Putamen (tissue), 1 donor: Measurements from ENCODE around the gene AGGF1.
"Not testable (repeated sequence)": the region's sequence is repeated elsewhere in the genome, so short reads cannot be mapped to it uniquely, and the experiment has no call there.

Source experiments
- DNase-seq: peaks from one replicate; pipeline ENCODE4 v3.0.0-alpha.2; 2016; ENCODE audit warnings: low spot score

Gene AGGF1

GRCh38 chr5:77028631-77029375 is 1.4 kb upstream of the AGGF1 start:
- peak; percentile 61 for DNase-seq

DNA sequence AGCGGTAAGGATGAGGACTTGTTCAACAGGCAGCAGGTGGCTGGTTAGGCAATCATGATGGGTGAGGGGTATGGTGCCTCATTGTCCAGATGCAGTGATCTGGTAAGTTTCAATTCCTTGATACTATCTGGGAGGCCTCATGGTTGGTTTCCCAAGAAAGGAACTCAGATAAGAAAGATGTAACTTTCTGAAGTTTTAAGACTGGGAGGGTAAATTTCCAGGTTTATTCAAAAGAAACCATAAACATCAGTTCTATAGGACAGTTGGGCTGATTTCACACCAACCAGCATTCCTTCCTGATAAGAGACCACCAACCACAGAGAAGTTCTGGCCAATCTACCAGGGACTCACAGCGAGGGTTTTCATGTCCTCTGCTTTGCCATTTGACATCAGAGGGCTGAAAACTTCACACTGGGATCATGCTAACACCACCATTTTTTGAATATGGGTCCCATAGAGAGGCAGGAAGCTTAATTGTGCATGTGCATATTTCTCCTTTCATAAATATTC is 773 bp upstream of the AGGF1 start:
- DNase-seq: peak; percentile 2

GRCh38 chr5:77031891-77032290 is 1.7 kb downstream of the AGGF1 start:
- no peak for DNase-seq

- no peak for DNase-seq
Observed at GRCh38 chr5:77032635-77033034, 2.4 kb downstream of the AGGF1 start.

- DNase-seq: no peak
Observed at GRCh38 chr5:77033338-77033737, 3.1 kb downstream of the AGGF1 start.

GRCh38 chr5:77035950-77036349 is 5.7 kb downstream of the AGGF1 start:
- no peak for DNase-seq

- DNase-seq: no peak
Observed at GRCh38 chr5:77046416-77047073, 16.3 kb downstream of the AGGF1 start.

DNA sequence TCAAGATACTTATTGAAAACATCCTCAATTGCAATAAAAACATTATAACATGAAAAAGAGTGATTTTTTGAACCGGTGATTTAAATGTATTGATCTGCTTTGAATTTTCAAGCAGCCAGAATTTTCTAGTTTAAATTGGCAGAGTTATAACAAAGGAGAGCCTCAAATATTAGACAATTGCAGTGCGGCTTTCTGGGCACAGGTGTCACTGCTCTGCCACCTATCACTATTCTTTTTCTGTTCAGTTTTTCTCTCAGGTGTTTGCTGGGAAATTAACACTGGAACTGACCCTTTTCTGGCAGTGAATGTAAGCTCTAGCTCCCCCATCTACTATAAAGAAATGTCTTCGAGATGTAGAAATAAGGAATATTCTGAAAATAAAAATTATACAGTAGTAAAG is 33.8 kb downstream of the AGGF1 start:
- DNase-seq: no peak

- no peak for DNase-seq
Observed at GRCh38 chr5:77065256-77065655, 35.1 kb downstream of the AGGF1 start.

DNA sequence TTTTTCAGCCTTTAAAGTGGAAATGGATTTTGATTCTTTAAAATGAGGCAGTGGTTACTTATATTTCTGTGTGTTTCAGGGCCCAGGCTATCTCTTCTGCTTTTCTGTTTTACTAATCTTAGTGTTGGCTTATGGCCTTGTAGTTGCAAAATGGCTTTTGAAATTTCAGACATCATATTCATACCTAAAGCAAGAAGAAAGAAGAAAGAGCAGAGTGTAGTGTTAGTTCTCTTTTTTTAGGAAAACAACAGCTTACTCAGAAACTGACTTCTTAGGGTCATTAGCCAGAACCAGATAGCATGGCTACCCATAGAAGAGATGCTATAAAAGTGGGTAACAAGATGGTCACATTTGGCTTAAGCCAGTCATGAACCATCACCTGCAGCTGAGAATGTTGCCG is 36.0 kb downstream of the AGGF1 start:
- no peak for DNase-seq

- no peak for DNase-seq
Observed at GRCh38 chr5:77066823-77067442, 36.7 kb downstream of the AGGF1 start.

DNA sequence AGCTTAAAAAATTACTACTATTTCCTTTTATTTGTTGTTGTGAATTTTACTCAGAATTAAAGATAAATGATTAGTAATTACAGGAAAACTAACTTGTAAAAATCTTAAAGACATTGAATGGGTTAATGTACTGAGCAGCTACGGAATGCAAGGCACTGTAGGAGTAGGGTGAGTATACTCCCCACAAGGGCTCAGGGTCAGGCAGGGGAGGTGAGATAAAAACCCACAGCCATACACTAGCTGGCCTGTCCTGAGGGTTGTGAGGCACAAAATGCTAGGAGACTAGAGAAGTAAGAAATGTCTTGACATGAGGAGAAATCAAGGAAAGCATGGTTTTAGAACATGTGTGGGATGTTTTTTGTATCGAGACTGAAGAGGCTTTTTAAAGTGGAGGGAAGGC is 43.5 kb downstream of the AGGF1 start:
- DNase-seq: no peak

DNA sequence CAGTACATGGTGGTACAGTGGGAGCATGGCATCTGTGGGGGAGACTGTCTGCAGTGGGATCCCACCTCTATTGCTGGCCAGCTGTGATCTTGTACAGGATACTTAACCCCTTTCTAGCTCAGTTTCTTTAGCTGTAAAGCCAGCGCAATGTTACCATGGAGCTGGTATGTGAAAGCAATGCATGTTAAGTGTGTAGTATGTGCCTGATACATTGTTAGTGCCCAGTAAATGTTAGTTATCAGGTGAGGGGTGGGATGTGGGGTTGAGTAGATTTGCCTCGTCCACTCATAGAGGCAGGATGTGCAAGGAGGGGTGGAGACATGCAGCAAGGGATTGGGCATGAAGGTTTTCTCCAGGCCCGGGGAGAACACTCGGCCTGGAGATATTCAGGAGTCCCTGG is 44.5 kb downstream of the AGGF1 start:
- DNase-seq: no peak

DNA sequence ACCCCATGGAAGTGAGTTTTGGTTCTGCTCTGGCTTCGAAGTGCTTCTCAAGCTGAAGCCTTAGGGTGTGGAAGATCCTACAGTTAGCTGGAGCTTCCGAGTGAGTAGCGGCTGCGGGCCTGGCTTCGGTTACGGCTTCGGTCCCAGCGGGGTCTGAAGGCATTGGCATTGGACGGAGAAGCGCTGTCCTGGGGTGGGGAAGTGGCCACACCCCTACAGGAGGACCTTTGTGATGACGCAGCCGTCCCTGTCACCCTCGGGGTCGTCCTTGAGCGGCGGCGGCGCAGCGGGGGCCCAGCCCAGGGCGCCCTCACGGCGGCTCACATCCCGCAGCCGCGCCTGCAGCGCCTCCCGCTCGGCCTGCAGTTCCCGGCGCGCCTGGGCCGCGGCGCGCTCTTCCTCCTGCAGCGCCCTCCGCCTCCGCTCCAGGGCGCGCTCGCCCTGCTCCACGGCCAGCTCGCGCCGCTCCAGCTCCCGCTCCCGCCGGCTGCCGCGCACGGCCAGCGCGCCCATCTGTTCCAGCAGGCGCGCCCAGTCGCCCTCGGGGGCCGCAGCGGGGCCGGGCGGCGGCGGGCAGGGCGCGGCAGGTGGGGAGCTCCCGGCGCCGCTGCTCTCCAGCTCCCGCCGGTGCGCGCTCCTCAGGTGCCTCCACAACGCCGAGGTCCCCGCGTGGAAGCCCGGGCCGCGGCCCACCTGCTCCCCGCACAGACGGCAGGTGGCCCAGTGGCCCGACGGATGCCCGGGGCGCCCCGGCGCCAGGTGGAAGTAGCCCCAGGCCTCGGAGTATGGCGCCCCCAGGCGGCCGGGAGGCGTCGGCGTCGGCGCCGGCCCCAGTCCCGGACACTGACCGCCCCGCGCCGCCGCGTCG is 47.0 kb downstream of the AGGF1 start:
- peak; percentile 76 for DNase-seq

- no peak for DNase-seq
Observed at GRCh38 chr5:77077829-77078176, 47.6 kb downstream of the AGGF1 start.

DNA sequence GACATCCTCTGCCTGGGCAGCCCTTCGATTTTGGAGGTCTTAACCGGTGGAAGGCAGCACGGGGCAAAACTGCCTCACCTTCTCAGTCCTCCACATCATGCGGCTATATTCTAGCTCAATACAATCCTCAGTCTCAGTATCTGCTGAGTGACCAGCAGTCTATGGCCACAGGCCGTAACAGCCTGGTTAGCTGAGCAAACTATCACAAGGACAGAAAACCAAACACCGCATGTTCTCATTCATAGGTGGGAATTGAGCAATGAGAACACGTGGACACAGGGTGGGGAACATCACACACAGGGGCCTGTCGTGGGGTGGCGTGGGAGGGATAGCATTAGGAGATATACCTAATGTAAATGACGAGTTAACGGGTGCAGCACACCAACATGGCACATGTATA is 50.3 kb downstream of the AGGF1 start:
- not testable (repeated sequence) for DNase-seq

GRCh38 chr5:77080905-77081304 is 50.7 kb downstream of the AGGF1 start:
- DNase-seq: no peak

- no peak for DNase-seq
Observed at GRCh38 chr5:77082280-77082679, 52.1 kb downstream of the AGGF1 start.

- DNase-seq: no peak
Observed at GRCh38 chr5:77083088-77083487, 52.9 kb downstream of the AGGF1 start.

- DNase-seq: no peak
Observed at GRCh38 chr5:77086368-77086688, 56.1 kb downstream of the AGGF1 start.

DNA sequence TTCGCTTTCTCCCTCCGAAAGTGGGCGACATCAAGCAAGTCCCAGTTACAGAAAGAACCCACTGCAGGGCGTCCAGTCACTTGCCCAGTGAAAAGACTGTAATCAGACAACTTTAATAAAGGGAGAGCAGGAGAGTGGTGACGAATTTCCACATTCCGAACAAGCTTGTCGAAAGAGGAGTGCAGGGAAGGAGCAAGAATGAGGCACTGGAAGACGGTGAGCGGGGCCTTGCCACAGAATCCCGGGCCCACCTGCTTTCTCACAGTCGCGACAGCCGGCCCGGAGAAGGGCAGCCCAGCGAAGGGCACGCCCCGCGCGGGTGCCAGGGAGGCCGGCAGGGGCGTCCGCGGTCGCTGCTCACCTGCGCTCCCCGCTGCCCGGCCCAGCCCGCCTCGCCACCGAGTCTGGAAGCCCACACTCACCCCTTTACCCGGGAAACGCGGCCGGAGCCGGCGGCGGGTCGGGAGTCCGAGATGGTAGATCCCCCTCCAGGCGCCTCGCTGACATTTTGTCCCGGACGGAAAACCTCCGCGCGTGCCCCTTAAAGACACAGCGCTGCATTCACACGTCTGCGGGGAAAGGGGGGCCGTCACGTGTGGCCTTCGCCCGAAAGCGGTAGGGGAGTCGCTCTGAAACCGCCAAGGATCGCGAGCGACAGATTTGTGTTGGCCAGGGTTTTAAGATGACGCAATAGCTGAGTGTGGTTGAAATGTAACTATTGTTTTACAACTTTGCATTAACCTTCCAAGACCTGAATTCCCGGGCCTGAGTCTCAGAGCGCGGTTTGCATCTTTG is 56.7 kb downstream of the AGGF1 start, which contains the start of gene ZBED3:
ZBED3 (minus strand) TSS at position 597 of the 795 bp plus-strand sequence. CDS start 9,407 bp downstream, outside the sequence.
- peak; percentile 81 for DNase-seq
